NCI-H2227 treated with DMSO at 0.1 percent for 48 hours (cell line): ENCODE measurements around the gene GNB1.
A peak's percentile ranks its signal among the peaks of the same experiment; 100 is the strongest.
"Not testable (repeated sequence)": the region's sequence is repeated elsewhere in the genome, so short reads cannot be mapped to it uniquely, and the experiment has no call there.

Experiments
- DNase-seq: peaks from one replicate; lab custom pipeline; 2025; lab: John Stamatoyannopoulos, UW

GNB1 gene

DNA sequence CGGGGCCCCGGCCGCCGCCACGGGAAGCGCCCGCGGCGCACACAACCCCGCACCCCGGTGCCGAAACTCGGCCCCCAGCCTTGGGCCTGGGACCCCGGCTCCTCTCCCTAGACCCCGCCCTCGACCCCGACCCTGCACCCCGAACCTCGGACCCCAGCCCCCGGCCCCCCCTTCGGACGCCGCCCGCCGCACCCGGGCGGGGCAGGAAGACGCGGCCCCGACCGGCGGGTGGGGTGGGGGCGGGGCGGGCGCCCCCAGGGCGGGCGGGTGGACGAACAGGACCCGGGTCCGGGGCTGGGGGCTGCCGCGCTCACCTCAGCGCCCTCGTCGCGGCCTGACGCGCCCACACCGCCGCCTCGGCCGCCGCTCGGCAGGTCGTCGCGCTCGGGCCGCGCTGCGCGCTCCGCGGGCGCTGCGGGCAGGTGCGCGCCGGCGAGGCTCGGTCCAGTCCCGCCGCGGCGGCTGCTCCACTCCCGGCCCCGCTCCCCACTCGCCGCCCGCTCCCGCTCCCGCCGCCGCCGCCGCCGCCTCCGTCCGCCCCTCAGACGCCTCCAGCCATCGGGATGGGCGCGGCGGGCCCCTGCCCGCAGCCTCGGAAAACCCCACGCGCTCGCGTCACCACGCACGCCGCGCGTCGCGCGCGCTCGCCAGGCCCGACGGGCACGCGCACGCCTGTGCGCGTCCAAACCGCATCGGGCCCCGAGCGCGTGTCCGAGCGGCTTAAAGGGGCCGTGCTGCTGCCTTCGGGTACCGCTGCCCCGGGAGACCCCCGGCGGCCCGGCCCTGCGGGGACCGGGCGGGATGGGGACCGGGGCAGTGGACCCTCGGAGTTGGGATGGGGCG is at the start of gene GNB1:
Gene GNB1 (minus strand): TSS at position 582 of the 843 bp plus-strand sequence. CDS start 65,634 bp downstream, outside the sequence.
- DNase-seq = peak; percentile 78

DNA sequence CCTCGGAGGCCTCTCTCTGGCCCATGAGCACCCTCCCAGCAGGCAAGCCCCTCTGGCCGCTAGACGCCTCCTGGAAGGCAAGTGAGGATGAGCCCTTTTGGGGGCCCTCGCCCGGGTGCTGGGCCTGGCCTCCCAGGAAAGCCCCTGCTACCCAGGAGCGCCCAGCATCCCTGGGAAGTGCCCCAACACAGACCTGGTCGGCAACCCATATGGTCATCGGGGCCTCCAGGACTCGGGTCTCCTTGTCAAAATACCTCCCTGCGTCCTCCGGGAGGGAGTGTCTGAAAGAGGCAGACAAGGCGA is 49.2 kb upstream of the GNB1 start:
- DNase-seq = no peak

DNA sequence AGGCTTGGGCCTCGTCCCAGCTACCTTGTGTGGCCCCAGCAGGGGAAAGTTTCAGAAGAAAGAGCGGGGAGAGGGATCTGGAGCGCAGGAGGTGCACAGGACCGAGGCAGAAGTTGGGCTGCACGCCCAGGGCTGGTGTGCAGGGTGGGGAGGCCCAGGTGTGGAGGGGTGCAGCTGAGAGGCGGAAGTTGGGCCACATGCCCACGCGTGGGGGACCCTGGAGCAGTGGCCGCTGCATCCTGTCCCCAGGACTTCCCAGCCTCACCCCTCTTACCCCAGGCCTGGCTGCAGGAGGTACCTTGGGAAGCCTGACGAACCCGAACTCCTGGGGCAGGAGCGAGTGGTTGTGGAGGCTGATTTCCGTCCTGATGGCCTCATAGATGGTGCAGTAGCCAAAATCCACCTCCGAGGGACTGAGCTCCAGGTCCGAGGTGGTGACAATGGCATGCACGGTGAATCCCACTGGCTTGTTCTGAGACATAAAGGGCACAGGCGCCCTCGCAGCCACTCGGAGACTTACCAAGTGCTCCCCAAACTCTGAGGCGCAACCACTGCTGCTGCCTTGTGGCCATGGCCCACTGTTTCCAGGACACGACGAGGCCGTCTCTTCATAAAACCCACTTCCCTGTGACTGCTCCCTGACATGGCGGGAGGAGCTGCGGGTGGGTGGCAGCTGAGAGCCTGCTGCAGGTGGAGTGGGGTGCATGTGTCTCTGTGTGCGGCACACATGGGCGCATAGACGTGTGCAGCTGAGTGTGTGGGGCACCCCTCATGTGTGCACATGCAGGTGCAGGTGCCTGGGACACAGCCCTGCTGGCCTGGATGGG is 48.6 kb upstream of the GNB1 start:
- no peak for DNase-seq

DNA sequence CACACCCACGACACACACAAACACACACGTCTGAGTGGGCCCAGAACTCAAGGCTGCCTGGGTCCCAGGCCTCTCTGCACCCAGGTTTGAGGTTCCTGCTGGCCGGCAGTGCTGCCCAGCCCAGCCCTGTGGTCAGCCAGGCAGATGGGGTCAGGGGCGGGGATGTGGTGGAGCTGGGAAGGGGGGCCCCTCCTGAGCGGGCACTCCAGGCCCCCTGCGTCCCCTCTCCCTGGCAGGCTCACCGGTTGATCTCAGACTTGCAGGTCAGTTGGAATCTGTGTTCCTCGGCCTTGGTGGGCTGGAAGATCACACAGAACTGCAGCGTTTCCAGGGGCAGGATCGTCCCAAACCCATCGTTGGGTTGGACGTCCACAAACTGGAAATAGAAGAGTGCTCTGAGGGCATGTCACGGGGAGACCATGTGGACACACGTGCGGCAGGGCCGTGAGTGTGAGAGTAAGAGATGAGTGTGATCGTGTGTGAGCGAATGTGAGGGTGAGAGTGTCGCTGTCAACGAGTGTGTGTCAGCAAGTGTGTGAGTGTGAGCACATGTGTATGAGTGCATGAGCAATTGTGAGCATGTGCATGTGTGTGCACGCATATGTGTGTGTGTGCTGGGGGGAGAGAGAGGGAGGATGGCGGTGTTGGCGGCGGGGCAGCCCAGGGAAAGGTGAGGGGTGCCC is 47.9 kb upstream of the GNB1 start:
- DNase-seq = no peak

DNA sequence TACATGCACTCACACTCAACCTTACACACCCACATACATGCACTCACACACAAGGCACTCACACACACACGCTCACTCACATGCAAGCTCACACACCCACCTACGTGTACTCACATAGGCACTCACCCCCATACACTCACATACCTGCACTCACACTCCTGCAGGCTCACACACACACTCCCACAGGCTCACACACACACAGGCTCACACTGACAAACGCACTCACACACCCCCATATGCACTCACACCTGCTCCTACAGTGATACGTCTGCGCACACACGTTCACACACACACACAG is 47.3 kb upstream of the GNB1 start:
- no peak for DNase-seq

DNA sequence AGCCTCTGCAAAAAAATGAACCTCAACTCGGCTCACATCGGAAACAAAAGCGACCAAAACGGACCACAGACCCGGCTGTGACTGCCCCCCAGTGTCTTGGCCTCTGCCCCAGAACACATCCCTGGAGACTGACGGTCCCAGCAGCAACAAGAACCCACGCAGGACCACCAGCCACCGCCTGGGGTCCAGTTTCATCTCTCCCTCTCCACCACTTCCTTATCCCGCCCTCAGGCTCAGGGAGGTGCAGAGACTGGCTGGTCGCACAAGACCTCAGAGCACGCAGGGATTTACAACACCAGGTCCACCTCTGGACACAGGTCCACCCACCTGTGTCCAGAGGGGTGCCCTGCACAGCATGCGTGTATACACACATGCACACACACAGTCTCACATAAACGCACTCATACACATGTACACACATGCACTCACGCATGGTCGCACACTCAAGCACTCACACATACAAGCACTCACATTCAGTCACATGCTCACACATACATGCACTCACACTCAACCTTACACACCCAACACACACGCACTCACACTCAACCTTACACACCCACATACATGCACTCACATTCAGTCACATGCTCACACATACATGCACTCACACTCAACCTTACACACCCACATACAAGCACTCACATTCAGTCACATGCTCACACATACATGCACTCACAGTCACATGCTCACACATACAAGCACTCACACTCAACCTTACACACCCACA is 46.8 kb upstream of the GNB1 start:
- no peak for DNase-seq

GRCh38 chr1:1937061-1937460 is 46.2 kb upstream of the GNB1 start:
- DNase-seq = no peak

DNA sequence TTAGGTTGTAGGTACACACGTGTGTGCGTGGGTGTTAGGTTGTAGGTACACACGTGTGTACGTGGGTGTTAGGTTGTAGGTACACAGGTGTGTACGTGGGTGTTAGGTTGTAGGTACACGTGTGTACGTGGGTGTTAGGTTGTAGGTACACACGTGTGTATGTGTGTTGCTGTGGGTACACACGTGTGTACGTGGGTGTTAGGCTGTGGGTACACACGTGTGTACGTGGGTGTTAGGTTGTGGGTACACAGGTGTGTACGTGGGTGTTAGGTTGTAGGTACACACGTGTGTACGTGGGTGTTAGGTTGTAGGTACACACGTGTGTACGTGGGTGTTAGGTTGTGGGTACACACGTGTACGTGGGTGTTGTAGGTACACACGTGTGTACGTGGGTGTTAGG is 44.0 kb upstream of the GNB1 start:
- not testable (repeated sequence) for DNase-seq

DNA sequence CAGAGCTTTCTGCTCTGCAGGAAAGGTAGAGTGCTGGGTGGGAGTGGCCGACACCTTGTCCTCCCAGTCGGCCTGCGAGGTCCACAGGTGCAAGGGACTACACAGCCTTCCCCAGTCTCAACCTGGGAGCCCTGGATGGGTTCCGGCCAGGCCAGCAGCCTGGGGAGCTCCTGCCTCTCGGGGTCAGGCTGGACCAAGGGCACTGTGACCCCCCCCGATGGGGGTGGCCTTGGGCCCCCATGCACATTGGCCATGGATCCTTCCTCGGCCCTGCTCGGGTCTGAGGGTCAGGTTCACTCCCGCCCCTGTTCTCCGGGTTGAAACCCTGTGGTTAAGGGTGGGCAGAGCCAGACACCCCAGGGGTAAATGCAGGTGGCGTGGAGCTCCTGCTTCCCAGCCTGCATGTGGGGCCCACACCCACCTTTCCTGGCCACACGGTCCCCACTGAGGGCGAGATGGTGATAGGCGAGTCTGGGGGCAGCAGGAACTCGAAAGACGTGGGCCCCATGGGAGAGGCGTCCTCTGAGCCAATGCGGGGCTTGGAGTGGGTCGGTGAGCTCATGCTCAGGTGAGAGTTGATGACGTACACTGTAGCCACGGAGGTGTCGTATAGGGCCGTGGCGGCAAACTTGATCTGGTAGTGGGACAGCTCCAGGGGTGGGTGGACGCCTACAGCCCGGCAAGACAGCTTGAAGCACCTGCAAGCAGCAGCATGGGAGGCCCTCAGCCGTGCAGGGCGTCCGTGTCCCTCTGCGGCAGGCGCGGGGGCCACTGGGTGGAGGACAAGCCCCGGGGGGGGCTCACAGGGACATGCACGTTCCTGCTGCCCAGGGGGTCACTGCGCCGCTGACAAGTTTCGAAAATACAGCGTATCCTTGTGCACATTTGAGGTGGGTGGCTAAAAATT is 39.0 kb upstream of the GNB1 start:
- DNase-seq = no peak

DNA sequence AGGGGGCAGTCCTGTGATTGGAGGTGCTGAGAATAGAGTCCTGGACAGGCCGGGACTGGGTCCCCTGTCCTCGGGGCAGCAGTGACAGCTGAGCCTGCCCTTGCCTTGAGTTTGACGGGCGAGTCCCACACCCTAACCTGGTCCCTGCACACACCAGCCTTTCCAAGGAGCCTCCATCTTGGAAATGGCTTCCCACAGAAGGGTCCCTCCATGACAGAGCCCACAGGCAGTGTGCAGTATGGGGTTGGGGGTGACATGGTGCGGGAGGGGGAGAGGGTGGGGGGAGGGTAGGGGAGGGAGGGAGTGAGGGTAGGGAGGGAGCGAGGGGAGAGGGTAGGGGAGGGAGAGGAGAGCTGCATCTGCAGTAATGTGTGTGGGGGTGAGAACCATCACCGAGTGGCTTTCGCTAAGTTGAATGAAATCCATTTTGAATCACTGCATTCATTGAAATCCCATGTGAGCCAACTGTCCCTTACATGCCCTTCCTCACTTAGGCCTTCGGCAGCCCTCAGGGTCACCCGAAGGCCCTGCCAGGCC is 38.3 kb upstream of the GNB1 start:
- DNase-seq = no peak

DNA sequence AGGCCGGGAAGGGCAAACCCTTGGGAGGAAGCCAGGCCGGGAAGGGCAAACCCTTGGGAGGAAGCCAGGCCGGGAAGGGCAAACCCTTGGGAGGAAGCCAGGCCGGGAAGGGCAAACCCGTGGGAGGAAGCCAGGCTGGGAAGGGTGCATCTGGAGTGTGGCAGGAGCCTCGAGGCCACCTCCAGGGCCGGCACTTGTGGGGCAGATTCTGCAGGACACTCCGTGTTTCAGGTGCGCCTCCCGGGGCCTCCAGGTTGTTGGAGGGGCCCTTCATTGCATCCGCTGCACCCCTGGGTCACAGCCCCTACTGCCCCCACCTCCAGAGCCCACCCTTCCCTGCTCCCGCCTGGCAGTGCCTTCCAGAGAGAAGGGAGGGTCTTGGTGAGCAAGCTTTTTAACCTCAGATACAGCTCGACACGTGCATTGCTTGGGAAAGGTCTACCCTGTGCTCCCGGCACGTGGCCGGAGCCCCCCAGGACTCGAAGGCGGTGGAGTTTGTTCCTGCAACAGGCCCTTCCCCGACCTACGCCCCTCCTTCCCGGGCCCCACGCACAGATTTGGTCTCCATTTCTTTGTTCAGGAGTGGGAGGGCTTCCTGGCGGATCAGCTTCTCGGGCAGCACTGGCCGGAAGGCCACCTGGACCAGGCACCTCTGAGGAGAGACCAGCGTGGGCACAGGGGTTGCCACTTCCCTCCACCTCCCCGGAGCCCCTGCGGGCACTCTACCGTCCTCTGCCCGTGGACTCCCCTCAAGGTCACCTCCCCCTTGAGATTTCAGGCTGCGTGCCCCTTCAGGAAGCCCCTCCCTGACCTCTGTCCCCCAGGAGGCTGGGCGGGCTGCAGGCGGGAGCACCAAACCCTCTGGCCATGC is 37.6 kb upstream of the GNB1 start:
- no peak for DNase-seq

DNA sequence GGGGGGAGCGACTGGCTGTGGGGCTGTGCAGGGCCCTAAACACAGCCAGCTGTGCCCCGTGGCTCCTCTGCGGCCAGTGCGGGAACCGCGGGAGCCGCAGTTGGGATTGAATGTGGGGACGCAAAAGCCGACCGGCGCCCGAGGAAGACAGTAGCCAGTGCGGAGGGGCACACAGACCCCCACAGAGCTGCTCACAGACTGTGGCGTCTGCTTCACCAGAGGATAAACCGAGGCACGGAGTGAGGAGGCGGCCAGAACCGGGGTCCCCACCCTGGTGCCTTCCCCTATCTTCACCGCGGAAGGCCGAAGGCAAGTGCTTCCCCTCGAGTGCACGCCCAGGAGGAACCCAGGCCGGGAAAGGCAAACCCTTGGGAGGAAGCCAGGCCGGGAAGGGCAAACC is 36.9 kb upstream of the GNB1 start:
- DNase-seq = no peak

GRCh38 chr1:1926886-1927660 is 36.2 kb upstream of the GNB1 start:
- DNase-seq = no peak

- no peak for DNase-seq
These were observed 35.5 kb upstream of the GNB1 start for GRCh38 chr1:1926346-1926811.

DNA sequence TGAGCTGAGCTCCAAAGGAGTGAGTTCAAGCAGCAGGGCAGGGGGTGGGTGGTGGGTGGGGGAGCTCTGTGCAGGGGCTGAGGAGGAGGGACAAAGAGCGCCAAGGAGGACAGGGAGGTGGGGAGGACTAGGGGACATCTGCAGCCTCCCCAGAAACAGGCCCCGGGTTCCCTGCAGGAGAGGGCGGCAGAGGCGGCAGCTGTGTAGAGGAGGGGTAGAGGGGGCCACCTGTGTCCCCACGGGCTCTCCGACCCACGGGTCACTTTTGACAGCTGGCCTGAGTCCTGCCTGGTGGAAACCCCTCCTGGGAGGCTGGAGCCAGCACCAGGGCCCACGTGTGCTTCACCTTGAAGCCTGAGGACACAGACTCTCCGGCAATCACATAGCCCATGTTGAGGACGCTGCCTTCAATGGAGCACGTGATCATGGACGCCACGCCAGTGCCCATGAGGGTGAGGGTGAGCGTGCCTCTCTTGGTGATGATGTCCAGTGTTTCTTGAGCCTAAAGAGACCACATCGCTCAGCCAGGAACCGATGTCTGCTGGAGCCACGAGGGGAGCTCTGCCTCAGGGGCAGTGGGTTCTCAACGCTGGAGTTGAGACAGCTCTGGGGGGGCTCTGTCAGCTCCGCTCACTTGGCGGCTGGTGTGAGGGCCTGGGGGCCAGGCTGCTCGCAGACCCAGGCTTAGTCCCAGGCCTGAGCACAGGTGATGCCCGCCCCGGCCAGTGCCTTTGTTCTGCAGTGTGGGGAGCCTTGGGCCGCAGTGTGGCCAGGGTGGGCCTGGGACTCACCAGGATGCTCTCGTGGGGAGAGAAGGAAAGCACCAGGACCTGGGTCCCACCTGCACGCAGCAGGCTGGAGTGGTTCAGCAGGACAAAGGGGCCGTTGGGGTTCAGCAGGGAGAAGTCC is 34.8 kb upstream of the GNB1 start:
- no peak for DNase-seq

DNA sequence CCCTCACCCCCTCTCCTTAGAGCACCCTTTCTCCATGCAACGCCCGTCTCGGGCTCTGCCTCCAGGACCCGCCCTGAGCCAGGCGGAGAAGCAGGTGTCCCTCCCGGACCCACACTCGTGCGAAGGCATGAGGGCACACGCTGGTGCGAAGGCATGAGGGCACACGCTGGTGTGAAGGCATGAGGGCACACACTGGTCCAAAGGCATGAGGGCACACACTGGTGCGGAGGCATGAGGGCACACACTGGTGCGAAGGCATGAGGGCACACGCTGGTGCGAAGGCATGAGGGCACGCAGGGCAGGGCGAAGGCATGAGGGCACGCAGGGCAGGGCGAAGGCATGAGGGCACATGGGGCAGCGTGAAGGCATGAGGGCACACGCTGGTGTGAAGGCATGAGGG is 34.0 kb upstream of the GNB1 start:
- no peak for DNase-seq

GRCh38 chr1:1924386-1924785 is 33.5 kb upstream of the GNB1 start:
- no peak for DNase-seq
